Vagina (tissue), 2 donors: ENCODE measurements around the gene C3orf20. TPM values are rescaled to one million over a fixed set of nuclear protein-coding genes. Genes with fewer than 3 reads are reported as not detected.

ENCODE experiments used
- DNase-seq, 2 donors: peaks; one replicate each; pipeline ENCODE4 v3.0.0-alpha.2; 2017; ENCODE audit errors: extremely low spot score in 2 of 2
- H3K27ac ChIP-seq: fragments of 200-600 bp; sonication (generic); one replicate; pipeline ENCODE4 v1.5.1; 2019
- H3K27me3 ChIP-seq: fragments of 200-600 bp; sonication (generic); one replicate; pipeline ENCODE4 v1.5.1; 2019
- H3K36me3 ChIP-seq, 2 donors: fragments of 200-600 bp; sonication (generic); one replicate each; pipeline ENCODE4 v1.5.1; 2017 to 2019
- H3K4me1 ChIP-seq: fragments of 200-600 bp; sonication (generic); one replicate; pipeline ENCODE4 v1.5.1; 2019
- H3K4me3 ChIP-seq, 2 donors: fragments of 200-600 bp; sonication (generic); 1 replicate in 1 of 2; 2 replicates in 1 of 2; pipeline ENCODE4 v1.5.1; 2016 to 2019
- H3K9me3 ChIP-seq: fragments of 200-600 bp; sonication (generic); one replicate; pipeline ENCODE4 v1.5.1; 2019
- CTCF ChIP-seq, 3 experiments: fragments of 450-650 bp in 2 of 3; fragments of 200-600 bp in 1 of 3; sonication (generic) in 1 of 3; IDR thresholded peaks; one replicate each; pipeline ENCODE4 v1.5.1; 2017 to 2019; ENCODE audit warnings: antibody characterized with exemption in 3 of 3, mild to moderate bottlenecking in 2 of 3, moderate library complexity in 2 of 3
- POLR2A ChIP-seq, 2 donors: fragments of 450-650 bp; IDR thresholded peaks; one replicate each; pipeline ENCODE4 v1.6.1; 2017; ENCODE audit warnings: antibody characterized with exemption in 2 of 2, mild to moderate bottlenecking in 2 of 2, moderate library complexity in 2 of 2
- POLR2AphosphoS5 ChIP-seq, 2 donors: sonication (generic); formaldehyde crosslinking; IDR thresholded peaks; one replicate each; pipeline ENCODE4 v1.9.0; 2017; ENCODE audit warnings: antibody characterized with exemption in 2 of 2, mild to moderate bottlenecking in 2 of 2, low read depth in 1 of 2; ENCODE audit not compliant: insufficient read depth in 1 of 2
- intact Hi-C: fragments of 100-400 bp; cut with DNase I; formaldehyde crosslinking; loops from one replicate; pipeline ENCODE4 v1.15.1; 2023
- total RNA-seq: library from RNA; depleted of rRNA; stranded (reverse); fragments of >200 nt; gene quantifications from one replicate; pipeline ENCODE4 v1.2.3, GENCODE V29; 2016

The C3orf20 gene
- total RNA-seq, 1 donor from 2014 or later, result 0.49 TPM

GRCh38 chr3:14658978-14659377, 16.0 kb upstream of the C3orf20 start:
- H3K4me3 ChIP-seq, result no peak overlapping the region
- no peak for DNase-seq
- no peaks in the 10 kb centered on the region for H3K9me3 ChIP-seq
- no peak overlapping the region for H3K27ac ChIP-seq
- TF ChIP-seq CTCF (IDR thresholded peaks at IDR 0.05) (no peak), POLR2A (IDR thresholded peaks at IDR 0.05) (no peak), POLR2AphosphoS5 (IDR thresholded peaks at IDR 0.05; ENCODE audit: insufficient read depth in 1 of 2, low read depth in 1 of 2) (no peak)
- H3K27me3 ChIP-seq, result no peaks in the 10 kb centered on the region
- H3K4me1 ChIP-seq, result no peaks in the 10 kb centered on the region
- intact Hi-C loops, result no loop called here
- peaks cover 0 to 96% of the 10 kb centered on the region in 2 donors for H3K36me3 ChIP-seq

- Histone ChIP-seq H3K9me3 (no peaks in the 10 kb centered on the region), H3K4me3 (no peak overlapping the region), H3K27ac (no peak overlapping the region), H3K4me1 (no peaks in the 10 kb centered on the region), H3K27me3 (no peaks in the 10 kb centered on the region), H3K36me3 (peaks cover 0 to 99% of the 10 kb centered on the region in 2 donors)
- no peak for DNase-seq
- TF ChIP-seq POLR2A (IDR thresholded peaks at IDR 0.05) (no peak), CTCF (IDR thresholded peaks at IDR 0.05) (no peak), POLR2AphosphoS5 (IDR thresholded peaks at IDR 0.05; ENCODE audit: insufficient read depth in 1 of 2, low read depth in 1 of 2) (no peak)
- intact Hi-C loops, result no loop called here
These were observed 14.0 kb upstream of the C3orf20 start for GRCh38 chr3:14660942-14661341.

GRCh38 chr3:14663396-14664135, 11.4 kb upstream of the C3orf20 start:
- Histone ChIP-seq H3K36me3 (peaks cover 2 to 98% of the 10 kb centered on the region in 2 donors), H3K4me1 (no peaks in the 10 kb centered on the region), H3K27me3 (no peaks in the 10 kb centered on the region), H3K27ac (no peak overlapping the region), H3K4me3 (no peak overlapping the region), H3K9me3 (no peaks in the 10 kb centered on the region)
- intact Hi-C loops, result no loop called here
- DNase-seq, result no peak
- TF ChIP-seq POLR2AphosphoS5 (IDR thresholded peaks at IDR 0.05; ENCODE audit: insufficient read depth in 1 of 2, low read depth in 1 of 2) (no peak), POLR2A (IDR thresholded peaks at IDR 0.05) (no peak), CTCF (IDR thresholded peaks at IDR 0.05) (no peak)

GRCh38 chr3:14664170-14664569, 10.8 kb upstream of the C3orf20 start:
- intact Hi-C loops, result no loop called here
- Histone ChIP-seq H3K27me3 (no peaks in the 10 kb centered on the region), H3K27ac (no peak overlapping the region), H3K4me1 (no peaks in the 10 kb centered on the region), H3K4me3 (no peak overlapping the region), H3K9me3 (no peaks in the 10 kb centered on the region), H3K36me3 (peaks cover 4 to 98% of the 10 kb centered on the region in 2 donors)
- DNase-seq, result no peak
- TF ChIP-seq CTCF (IDR thresholded peaks at IDR 0.05), result no peak

- H3K27ac ChIP-seq, result no peak overlapping the region
- H3K36me3 ChIP-seq, result peaks cover 4 to 42% of the 10 kb centered on the region in 2 donors
- H3K27me3 ChIP-seq, result no peaks in the 10 kb centered on the region
- TF ChIP-seq POLR2A (IDR thresholded peaks at IDR 0.05) (no peak), POLR2AphosphoS5 (IDR thresholded peaks at IDR 0.05; ENCODE audit: insufficient read depth in 1 of 2, low read depth in 1 of 2) (no peak), CTCF (IDR thresholded peaks at IDR 0.05) (no peak)
- intact Hi-C loops, result no loop called here
- H3K4me1 ChIP-seq, result no peaks in the 10 kb centered on the region
- no peak overlapping the region for H3K4me3 ChIP-seq
- no peaks in the 10 kb centered on the region for H3K9me3 ChIP-seq
- no peak for DNase-seq
These were observed 2.4 kb upstream of the C3orf20 start for GRCh38 chr3:14672588-14672987.
